OCI-M1 (cell line): ENCODE results near the gene CCDC170.
A peak's percentile ranks its signal among the peaks of the same experiment; 100 is the strongest.

ENCODE experiments used
- DNase-seq: peaks from one replicate; lab custom pipeline; 2025; lab: John Stamatoyannopoulos, UW

Gene CCDC170

GRCh38 chr6:151546941-151547659 is 53.3 kb downstream of the CCDC170 start:
- peak; percentile 32 for DNase-seq

GRCh38 chr6:151548201-151548600 is 54.4 kb downstream of the CCDC170 start:
- no peak for DNase-seq

- no peak for DNase-seq
Measured at GRCh38 chr6:151549790-151550189, 56.0 kb downstream of the CCDC170 start.

- DNase-seq: no peak
Measured at GRCh38 chr6:151550618-151551017, 56.8 kb downstream of the CCDC170 start.

- DNase-seq: peak; percentile 72
Measured at GRCh38 chr6:151551223-151551857, 57.5 kb downstream of the CCDC170 start.

GRCh38 chr6:151553416-151554165 is 59.8 kb downstream of the CCDC170 start:
- DNase-seq: peak; percentile 40

GRCh38 chr6:151561238-151561637 is 67.4 kb downstream of the CCDC170 start:
- DNase-seq: peak; percentile 9

- DNase-seq: no peak
Measured at GRCh38 chr6:151564654-151565053, 70.8 kb downstream of the CCDC170 start.

GRCh38 chr6:151565940-151566339 is 72.1 kb downstream of the CCDC170 start:
- DNase-seq: no peak

GRCh38 chr6:151566557-151566956 is 72.7 kb downstream of the CCDC170 start:
- DNase-seq: no peak

- no peak for DNase-seq
Measured at GRCh38 chr6:151576633-151577032, 82.8 kb downstream of the CCDC170 start.

- DNase-seq: no peak
Measured at GRCh38 chr6:151577257-151577656, 83.4 kb downstream of the CCDC170 start.

GRCh38 chr6:151585741-151586140 is 91.9 kb downstream of the CCDC170 start:
- no peak for DNase-seq

GRCh38 chr6:151589667-151590066 is 95.8 kb downstream of the CCDC170 start:
- no peak for DNase-seq

- no peak for DNase-seq
Measured at GRCh38 chr6:151590742-151591141, 96.9 kb downstream of the CCDC170 start.

- no peak for DNase-seq
Measured at GRCh38 chr6:151592449-151593159, 98.8 kb downstream of the CCDC170 start.

- no peak for DNase-seq
Measured at GRCh38 chr6:151609146-151609902, 115.5 kb downstream of the CCDC170 start.

GRCh38 chr6:151610326-151610725 is 116.5 kb downstream of the CCDC170 start:
- DNase-seq: no peak

- no peak for DNase-seq
Measured at GRCh38 chr6:151614630-151615029, 120.8 kb downstream of the CCDC170 start.

- no peak for DNase-seq
Measured at GRCh38 chr6:151616091-151616513, 122.3 kb downstream of the CCDC170 start.

GRCh38 chr6:151616600-151616999 is 122.8 kb downstream of the CCDC170 start:
- no peak for DNase-seq

GRCh38 chr6:151617539-151617938 is 123.7 kb downstream of the CCDC170 start:
- no peak for DNase-seq
